Uterus (tissue), 4 donors: Measurements from ENCODE around the gene TMCO4. TPM values are rescaled to one million over a fixed set of nuclear protein-coding genes. Genes with fewer than 3 reads are reported as not detected.

ENCODE experiments used
- DNase-seq, 2 donors: peaks; one replicate each; pipeline ENCODE4 v3.0.0-alpha.2; 2019 to 2020
- H3K27ac ChIP-seq, 2 donors: fragments of 200-600 bp; sonication (generic); 1 replicate in 1 of 2; 2 replicates in 1 of 2; pipeline ENCODE4 v1.5.1; 2016 to 2018
- H3K27me3 ChIP-seq, 2 donors: fragments of 200-600 bp; sonication (generic); one replicate each; pipeline ENCODE4 v1.5.1; 2018 to 2019; ENCODE audit warnings: control low read depth in 1 of 2
- H3K36me3 ChIP-seq, 2 donors: fragments of 200-600 bp; sonication (generic); one replicate each; pipeline ENCODE4 v1.5.1; 2019; ENCODE audit warnings: control low read depth in 1 of 2
- H3K4me1 ChIP-seq, 2 donors: fragments of 200-600 bp; sonication (generic); one replicate each; pipeline ENCODE4 v1.5.1; 2018 to 2019; ENCODE audit warnings: control low read depth in 1 of 2
- H3K4me3 ChIP-seq, 2 donors: fragments of 200-600 bp; sonication (generic); 1 replicate in 1 of 2; 2 replicates in 1 of 2; pipeline ENCODE4 v1.5.1; 2018 to 2019; ENCODE audit warnings: mild to moderate bottlenecking in 1 of 2
- H3K9me3 ChIP-seq, 2 donors: fragments of 200-600 bp; sonication (generic); one replicate each; pipeline ENCODE4 v1.5.1; 2019; ENCODE audit warnings: control low read depth in 1 of 2
- POLR2A ChIP-seq, 2 donors: fragments of 450-650 bp; IDR thresholded peaks; one replicate each; pipeline ENCODE4 v1.6.1; 2016; ENCODE audit warnings: antibody characterized with exemption in 2 of 2, mild to moderate bottlenecking in 1 of 2, moderate library complexity in 1 of 2
- intact Hi-C: fragments of 100-400 bp; cut with DNase I; formaldehyde crosslinking; loops from one replicate; pipeline ENCODE4 v1.15.1; 2023; ENCODE audit warnings: low total_unique reads
- total RNA-seq, 4 donors: library from RNA; depleted of rRNA in 3 of 4; stranded (reverse); fragments of >200 nt in 3 of 4; gene quantifications; one replicate each; pipeline versions ENCODE4 v1.1.0 to v1.2.4, GENCODE V29; 2014 to 2023
- TF ChIP-seq, protein P1 (sequence below), 4 experiments: fragments of 200-600 bp in 2 of 4; fragments of 450-650 bp in 2 of 4; sonication (generic) in 2 of 4; IDR thresholded peaks; one replicate each; pipeline ENCODE4 v1.5.1; 2016 to 2019; ENCODE audit warnings: antibody characterized with exemption in 4 of 4, mild to moderate bottlenecking in 2 of 4, moderate library complexity in 1 of 4
- donor health status: DM: yes; HTN: yes; CAD: no.

TMCO4 gene
- total RNA-seq, 4 donors from 2014 or later = 11.8 to 41.2 (median 21.8) TPM

DNA sequence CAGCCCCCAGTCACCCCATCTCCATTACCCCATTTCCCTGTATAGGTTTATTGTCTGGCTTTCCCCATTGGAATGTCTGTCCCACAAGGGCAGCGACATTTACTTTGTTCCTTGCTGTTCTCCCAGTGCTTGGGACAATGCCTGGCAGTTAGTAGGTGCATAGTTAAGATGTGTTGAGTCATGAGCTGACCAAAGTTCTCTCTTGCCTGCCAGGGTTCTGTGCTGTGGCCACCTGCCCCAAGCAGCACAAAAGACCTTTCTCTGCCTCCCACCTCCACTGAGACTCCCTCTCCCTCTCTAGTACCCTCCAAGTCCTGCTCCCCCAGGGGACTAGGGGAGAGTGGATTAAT lies 40.0 kb downstream of the TMCO4 start:
- no peaks in the 10 kb centered on the region for H3K4me1 ChIP-seq
- no peaks in the 10 kb centered on the region for H3K36me3 ChIP-seq
- DNase-seq = no peak
- no peaks in the 10 kb centered on the region for H3K9me3 ChIP-seq
- intact Hi-C loops = no loop called here
- TF ChIP-seq, protein P1, sequence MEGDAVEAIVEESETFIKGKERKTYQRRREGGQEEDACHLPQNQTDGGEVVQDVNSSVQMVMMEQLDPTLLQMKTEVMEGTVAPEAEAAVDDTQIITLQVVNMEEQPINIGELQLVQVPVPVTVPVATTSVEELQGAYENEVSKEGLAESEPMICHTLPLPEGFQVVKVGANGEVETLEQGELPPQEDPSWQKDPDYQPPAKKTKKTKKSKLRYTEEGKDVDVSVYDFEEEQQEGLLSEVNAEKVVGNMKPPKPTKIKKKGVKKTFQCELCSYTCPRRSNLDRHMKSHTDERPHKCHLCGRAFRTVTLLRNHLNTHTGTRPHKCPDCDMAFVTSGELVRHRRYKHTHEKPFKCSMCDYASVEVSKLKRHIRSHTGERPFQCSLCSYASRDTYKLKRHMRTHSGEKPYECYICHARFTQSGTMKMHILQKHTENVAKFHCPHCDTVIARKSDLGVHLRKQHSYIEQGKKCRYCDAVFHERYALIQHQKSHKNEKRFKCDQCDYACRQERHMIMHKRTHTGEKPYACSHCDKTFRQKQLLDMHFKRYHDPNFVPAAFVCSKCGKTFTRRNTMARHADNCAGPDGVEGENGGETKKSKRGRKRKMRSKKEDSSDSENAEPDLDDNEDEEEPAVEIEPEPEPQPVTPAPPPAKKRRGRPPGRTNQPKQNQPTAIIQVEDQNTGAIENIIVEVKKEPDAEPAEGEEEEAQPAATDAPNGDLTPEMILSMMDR (IDR thresholded peaks at IDR 0.05) = no peak
- TF ChIP-seq POLR2A (IDR thresholded peaks at IDR 0.05) = no peak
- no peak overlapping the region for H3K4me3 ChIP-seq
- no peak overlapping the region for H3K27ac ChIP-seq
- H3K27me3 ChIP-seq = no peaks in the 10 kb centered on the region

DNA sequence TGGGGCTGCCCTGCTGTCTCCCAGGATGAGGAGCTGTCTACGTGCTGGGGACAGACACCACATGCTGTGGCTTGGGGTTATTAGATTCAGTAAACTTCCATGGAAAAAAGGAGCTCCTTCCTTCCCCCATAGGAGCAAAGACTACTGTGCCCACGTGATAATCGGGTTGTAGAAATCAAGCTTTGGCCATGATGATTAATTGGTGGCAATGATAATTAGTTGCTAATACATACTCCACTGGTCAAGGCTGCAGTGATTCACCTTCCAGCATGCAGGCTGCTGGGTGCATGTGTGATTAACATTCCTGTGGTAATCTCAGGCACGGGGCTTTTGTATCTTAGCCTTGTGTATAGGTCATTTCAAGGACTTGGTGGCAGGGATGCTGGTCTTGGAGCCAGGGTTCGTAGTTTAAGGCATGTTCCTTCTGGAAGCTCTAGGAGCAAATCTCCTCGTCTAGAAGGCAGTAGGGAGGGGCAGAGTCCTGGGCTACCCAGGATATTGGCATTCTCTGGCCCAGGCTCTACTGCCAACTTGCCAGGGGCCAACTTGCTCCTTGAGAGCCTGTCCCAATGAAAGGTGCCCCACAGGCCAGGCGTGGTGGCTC lies 41.4 kb downstream of the TMCO4 start:
- DNase-seq = no peak
- H3K4me3 ChIP-seq = no peak overlapping the region
- H3K27me3 ChIP-seq = no peaks in the 10 kb centered on the region
- no peaks in the 10 kb centered on the region for H3K36me3 ChIP-seq
- H3K9me3 ChIP-seq = no peaks in the 10 kb centered on the region
- no peaks in the 10 kb centered on the region for H3K4me1 ChIP-seq
- intact Hi-C loops = no loop called here
- TF ChIP-seq, protein P1 (IDR thresholded peaks at IDR 0.05) = no peak
- TF ChIP-seq POLR2A (IDR thresholded peaks at IDR 0.05) = no peak
- no peak overlapping the region for H3K27ac ChIP-seq

DNA sequence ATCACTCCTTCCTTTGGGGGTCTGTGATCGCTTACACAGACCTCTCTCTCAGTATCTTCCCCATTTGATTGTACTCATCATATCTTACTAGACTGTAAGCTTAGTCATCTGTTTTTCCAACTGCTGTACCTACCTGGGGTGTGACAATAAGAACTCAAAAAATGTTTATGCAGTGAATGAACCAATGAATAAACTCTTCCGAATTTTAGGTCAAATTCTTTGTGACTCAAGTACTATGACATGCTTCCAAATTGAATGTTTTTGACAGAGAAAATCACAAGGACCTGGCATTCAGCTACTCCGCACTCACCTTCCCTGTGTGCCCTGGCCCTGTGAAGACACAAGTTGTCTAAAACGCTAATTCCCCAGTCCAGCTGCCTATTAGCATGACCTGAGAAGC lies 42.1 kb downstream of the TMCO4 start:
- intact Hi-C loops = no loop called here
- Histone ChIP-seq H3K4me3 (no peak overlapping the region), H3K4me1 (no peaks in the 10 kb centered on the region), H3K27ac (no peak overlapping the region), H3K27me3 (no peaks in the 10 kb centered on the region), H3K36me3 (no peaks in the 10 kb centered on the region), H3K9me3 (no peaks in the 10 kb centered on the region)
- DNase-seq = no peak
- TF ChIP-seq, protein P1 (IDR thresholded peaks at IDR 0.05) = no peak
- TF ChIP-seq POLR2A (IDR thresholded peaks at IDR 0.05) = no peak

DNA sequence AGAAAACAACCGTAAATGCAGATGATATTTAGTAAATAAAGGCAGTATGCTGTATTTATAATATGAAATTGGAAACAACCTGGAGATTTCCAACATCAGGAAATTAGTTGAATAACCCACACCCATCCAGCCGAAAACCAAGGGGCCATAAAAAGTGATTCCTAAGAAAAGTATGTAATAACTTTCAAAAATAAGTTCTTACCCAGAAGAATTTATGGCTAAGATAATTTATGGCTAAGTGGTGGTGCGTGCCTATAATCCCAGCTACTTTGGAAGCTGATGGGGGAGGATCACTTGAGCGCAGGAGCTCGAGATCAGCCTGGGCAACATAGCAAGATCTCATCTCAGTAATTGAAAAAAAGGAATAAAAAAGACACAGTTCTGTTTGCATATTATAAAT lies 43.2 kb downstream of the TMCO4 start:
- no peak for DNase-seq
- H3K4me3 ChIP-seq = no peak overlapping the region
- intact Hi-C loops = no loop called here
- H3K4me1 ChIP-seq = no peaks in the 10 kb centered on the region
- H3K27ac ChIP-seq = no peak overlapping the region
- no peaks in the 10 kb centered on the region for H3K27me3 ChIP-seq
- no peaks in the 10 kb centered on the region for H3K9me3 ChIP-seq
- H3K36me3 ChIP-seq = no peaks in the 10 kb centered on the region
- TF ChIP-seq, protein P1 (IDR thresholded peaks at IDR 0.05) = no peak
- TF ChIP-seq POLR2A (IDR thresholded peaks at IDR 0.05) = no peak

DNA sequence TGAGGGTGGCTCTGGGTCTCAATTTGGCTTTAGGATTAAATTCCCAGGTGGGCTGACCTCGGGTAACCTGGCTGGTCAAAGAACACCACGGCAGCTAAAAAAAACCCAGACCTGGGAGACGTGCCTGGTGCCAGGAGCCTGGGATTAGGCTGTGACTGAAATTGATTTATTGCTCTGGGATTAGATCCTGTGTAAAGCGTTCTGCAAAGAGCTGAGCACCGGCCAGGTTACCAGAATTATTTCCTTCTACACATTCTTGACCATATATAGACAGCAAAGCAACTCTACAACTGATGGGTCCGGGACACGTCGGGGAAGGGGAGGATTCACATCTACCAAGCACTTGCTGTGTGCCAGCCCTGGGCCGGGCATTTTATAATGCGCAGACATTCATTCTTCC lies 45.2 kb downstream of the TMCO4 start:
- TF ChIP-seq POLR2A (IDR thresholded peaks at IDR 0.05) = no peak
- TF ChIP-seq, protein P1 (IDR thresholded peaks at IDR 0.05) = no peak
- Histone ChIP-seq H3K4me1 (no peaks in the 10 kb centered on the region), H3K9me3 (no peaks in the 10 kb centered on the region), H3K27ac (peak overlapping the region; percentile 10 to 21), H3K27me3 (no peaks in the 10 kb centered on the region), H3K4me3 (no peak overlapping the region), H3K36me3 (no peaks in the 10 kb centered on the region)
- DNase-seq = peak; percentile 32 to 43
- intact Hi-C loops = no loop called here
